PC-9 (cell line): Measurements from ENCODE around the gene GTF2IRD1. TPM values are rescaled to one million over a fixed set of nuclear protein-coding genes. Genes with fewer than 3 reads are reported as not detected.

Source experiments
- BruUV-seq: library from RNA; stranded (reverse); fragments of 400-500 nt; replicated peaks from 2 replicates; lab custom pipeline; 2021; lab: Mats Ljungman, UMichigan
- CTCF ChIA-PET: fragments of 300-600 bp; sonication (Branson Sonifier 250); formaldehyde crosslinking; loops from one replicate; lab custom pipeline; 2022; ENCODE audit warnings: antibody characterized with exemption; lab: Charles Lee
- POLR2A ChIA-PET: fragments of 300-600 bp; sonication (Branson Sonifier 250); formaldehyde crosslinking; loops from one replicate; lab custom pipeline; 2022; ENCODE audit warnings: antibody characterized with exemption; ENCODE audit not compliant: unreplicated experiment; lab: Charles Lee
- DNase-seq, 2 experiments: peaks; one replicate each; pipeline versions ENCODE4 v3.0.0 to v3.0.0-alpha.2; 2015 to 2022; ENCODE audit warnings: mixed read lengths in 1 of 2
- H2AFZ ChIP-seq: fragments of 200-600 bp; sonication (generic); 2 replicates; pipeline ENCODE4 v1.8.1; 2017; ENCODE audit warnings: antibody characterized with exemption
- H3F3A ChIP-seq: fragments of 200-600 bp; sonication (generic); 2 replicates; pipeline ENCODE4 v1.8.1; 2017; ENCODE audit warnings: antibody characterized with exemption, mild to moderate bottlenecking, low read depth; ENCODE audit not compliant: insufficient read depth
- H3K27ac ChIP-seq: fragments of 200-600 bp; sonication (generic); 2 replicates; pipeline ENCODE4 v1.6.1; 2016; ENCODE audit warnings: mixed run types
- H3K27me3 ChIP-seq: fragments of 200-600 bp; sonication (generic); 2 replicates; pipeline ENCODE4 v1.6.1; 2016; ENCODE audit warnings: low read depth, mixed run types; ENCODE audit not compliant: insufficient read depth
- H3K36me3 ChIP-seq: fragments of 200-600 bp; sonication (generic); 2 replicates; pipeline ENCODE4 v1.6.1; 2016; ENCODE audit warnings: low read depth, mixed run types
- H3K4me1 ChIP-seq: fragments of 200-600 bp; sonication (generic); replicated peaks from 2 replicates; pipeline ENCODE4 v1.6.1; 2016; ENCODE audit warnings: mixed run types; ENCODE audit not compliant: insufficient read depth
- H3K4me2 ChIP-seq: fragments of 200-600 bp; sonication (generic); 2 replicates; pipeline ENCODE4 v1.6.1; 2017; ENCODE audit warnings: mixed run types
- H3K4me3 ChIP-seq: fragments of 200-600 bp; sonication (generic); 2 replicates; pipeline ENCODE4 v1.6.1; 2016; ENCODE audit warnings: mixed run types
- H3K79me2 ChIP-seq: fragments of 200-600 bp; sonication (generic); 2 replicates; pipeline ENCODE4 v1.6.1; 2017; ENCODE audit warnings: low read depth, mixed run types
- H3K9me2 ChIP-seq: fragments of 200-600 bp; sonication (generic); 2 replicates; pipeline ENCODE4 v1.8.1; 2017; ENCODE audit warnings: mild to moderate bottlenecking; ENCODE audit not compliant: insufficient read depth
- H3K9me3 ChIP-seq: fragments of 200-600 bp; sonication (generic); 2 replicates; pipeline ENCODE4 v1.8.1; 2016; ENCODE audit warnings: low read depth; ENCODE audit not compliant: insufficient read depth
- H4K20me1 ChIP-seq: fragments of 200-600 bp; sonication (generic); 2 replicates; pipeline ENCODE4 v1.8.1; 2017; ENCODE audit not compliant: insufficient read depth
- EZH2 ChIP-seq: fragments of 200-600 bp; sonication (generic); IDR thresholded peaks from 2 replicates; pipeline ENCODE4 v1.8.0; 2017; ENCODE audit warnings: antibody characterized with exemption, low read depth
- intact Hi-C: fragments of 100-400 bp; cut with micrococcal nuclease; formaldehyde crosslinking; loops from one replicate; pipeline ENCODE4 v1.10.0; 2022; ENCODE audit not compliant: unreplicated experiment
- total RNA-seq: library from RNA; stranded (reverse); gene quantifications from 2 replicates; pipeline ENCODE4 v1.2.3, GENCODE V29; 2021
- TF ChIP-seq, protein P1 (sequence below): fragments of 200-600 bp; sonication (generic); conservative IDR thresholded peaks from 2 replicates; pipeline ENCODE4 v1.6.1; 2017; ENCODE audit warnings: mixed run types, antibody characterized with exemption, mild to moderate bottlenecking, moderate library complexity

Gene GTF2IRD1
- total RNA-seq, 1 experiment from 2014 or later, result 46.7 TPM

- H3K4me3 ChIP-seq, result no peak overlapping the region
- no peaks in the 10 kb centered on the region for H3K9me2 ChIP-seq
- H3K4me1 ChIP-seq, result peaks cover 42% of the 10 kb centered on the region
- no peaks in the 10 kb centered on the region for H3K36me3 ChIP-seq
- no peaks in the 10 kb centered on the region for H3K9me3 ChIP-seq
- ChIA-PET POLR2A (no interaction called here), CTCF (no interaction called here)
- no peak overlapping the region for H3K27ac ChIP-seq
- no TSS peak for BruUV-seq
- no peak overlapping the region for H2AFZ ChIP-seq
- no peaks in the 10 kb centered on the region for H3K79me2 ChIP-seq
- intact Hi-C loops, result loop anchor here (1.0 kb wide), 1 partner anchor 50 kb away; the partner anchor contains the start of gene GTF2I
- no peak for DNase-seq
- peaks cover 45% of the 10 kb centered on the region for H3F3A ChIP-seq
- TF ChIP-seq, protein P1, sequence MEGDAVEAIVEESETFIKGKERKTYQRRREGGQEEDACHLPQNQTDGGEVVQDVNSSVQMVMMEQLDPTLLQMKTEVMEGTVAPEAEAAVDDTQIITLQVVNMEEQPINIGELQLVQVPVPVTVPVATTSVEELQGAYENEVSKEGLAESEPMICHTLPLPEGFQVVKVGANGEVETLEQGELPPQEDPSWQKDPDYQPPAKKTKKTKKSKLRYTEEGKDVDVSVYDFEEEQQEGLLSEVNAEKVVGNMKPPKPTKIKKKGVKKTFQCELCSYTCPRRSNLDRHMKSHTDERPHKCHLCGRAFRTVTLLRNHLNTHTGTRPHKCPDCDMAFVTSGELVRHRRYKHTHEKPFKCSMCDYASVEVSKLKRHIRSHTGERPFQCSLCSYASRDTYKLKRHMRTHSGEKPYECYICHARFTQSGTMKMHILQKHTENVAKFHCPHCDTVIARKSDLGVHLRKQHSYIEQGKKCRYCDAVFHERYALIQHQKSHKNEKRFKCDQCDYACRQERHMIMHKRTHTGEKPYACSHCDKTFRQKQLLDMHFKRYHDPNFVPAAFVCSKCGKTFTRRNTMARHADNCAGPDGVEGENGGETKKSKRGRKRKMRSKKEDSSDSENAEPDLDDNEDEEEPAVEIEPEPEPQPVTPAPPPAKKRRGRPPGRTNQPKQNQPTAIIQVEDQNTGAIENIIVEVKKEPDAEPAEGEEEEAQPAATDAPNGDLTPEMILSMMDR, result no peak
- no peak for TF ChIP-seq EZH2
- peak overlapping the region; percentile 46 for H3K4me2 ChIP-seq
- no peaks in the 10 kb centered on the region for H3K27me3 ChIP-seq
- no peaks in the 10 kb centered on the region for H4K20me1 ChIP-seq
Measured at GRCh38 chr7:74606909-74607510, 153.3 kb downstream of the GTF2IRD1 start.

GRCh38 chr7:74612015-74612829 lies 158.5 kb downstream of the GTF2IRD1 start:
- Histone ChIP-seq H3K4me2 (peak overlapping the region; percentile 50), H4K20me1 (no peaks in the 10 kb centered on the region), H3F3A (peaks cover 34% of the 10 kb centered on the region), H2AFZ (no peak overlapping the region), H3K27me3 (no peaks in the 10 kb centered on the region), H3K36me3 (no peaks in the 10 kb centered on the region), H3K79me2 (no peaks in the 10 kb centered on the region), H3K9me2 (no peaks in the 10 kb centered on the region), H3K4me3 (no peak overlapping the region), H3K4me1 (peaks cover 32% of the 10 kb centered on the region), H3K9me3 (no peaks in the 10 kb centered on the region), H3K27ac (peak overlapping the region; percentile 63)
- ChIA-PET POLR2A (interaction anchor here (0.5 to 1.0 kb wide), 4 partner anchors 19 to 234 kb away, joined by 3 to 22 read pairs (median 4); no protein-coding TSS in a partner anchor), CTCF (interaction anchor here (1.0 kb wide), 2 partner anchors 13 to 45 kb away, joined by 3 to 15 read pairs; no protein-coding TSS in a partner anchor)
- TF ChIP-seq, protein P1, result no peak
- TF ChIP-seq EZH2, result no peak
- intact Hi-C loops, result loop anchor here (1.0 to 2.0 kb wide), 2 partner anchors 23 to 30 kb away; no protein-coding TSS in a partner anchor
- BruUV-seq, result no TSS peak
- DNase-seq, result peak; percentile 74 to 83

DNA sequence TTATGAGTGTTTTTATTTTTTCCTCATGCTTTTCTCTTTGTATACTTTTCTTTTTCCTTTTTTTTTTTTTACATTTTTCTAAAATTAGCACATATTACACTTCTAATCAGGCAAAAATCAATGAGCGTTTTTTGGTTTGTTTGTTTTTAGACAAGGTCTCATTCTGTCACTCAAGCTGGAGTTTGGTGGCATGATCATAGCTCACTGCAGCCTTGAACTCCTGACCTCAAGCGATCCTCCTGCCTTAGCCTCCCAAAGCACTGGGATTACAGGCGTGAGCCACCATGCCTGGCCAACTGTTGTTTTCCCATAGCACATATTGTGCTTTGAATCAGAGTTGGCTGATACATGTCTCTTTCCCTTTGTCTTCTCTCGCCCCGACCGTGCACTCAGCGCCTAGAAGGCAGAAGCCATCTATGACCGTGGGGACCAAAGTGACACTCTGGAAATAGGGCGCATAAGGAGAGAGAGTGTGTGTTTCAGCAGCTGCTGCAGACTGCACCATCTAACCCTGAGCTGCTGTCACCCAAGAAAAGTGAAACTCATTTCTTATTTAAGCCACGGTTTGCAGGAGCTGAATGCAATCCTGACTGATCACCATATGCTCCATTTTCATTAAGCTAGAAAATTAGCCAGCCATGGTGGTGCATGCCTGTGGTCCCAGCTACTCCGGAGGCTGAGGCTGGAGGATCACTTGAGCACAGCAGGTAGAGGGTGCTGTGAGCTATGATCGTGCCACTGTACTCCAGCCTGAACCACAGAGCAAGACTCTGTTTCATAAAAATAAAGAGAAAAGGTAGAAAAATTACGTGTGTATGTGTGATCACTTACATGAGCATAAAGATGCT lies 162.5 kb downstream of the GTF2IRD1 start:
- no peaks in the 10 kb centered on the region for H3K9me2 ChIP-seq
- peaks cover 19% of the 10 kb centered on the region for H3K4me1 ChIP-seq
- no peaks in the 10 kb centered on the region for H3K9me3 ChIP-seq
- H3F3A ChIP-seq, result peaks cover 16% of the 10 kb centered on the region
- H3K4me3 ChIP-seq, result no peak overlapping the region
- no peaks in the 10 kb centered on the region for H3K36me3 ChIP-seq
- H3K79me2 ChIP-seq, result no peaks in the 10 kb centered on the region
- no peak for TF ChIP-seq EZH2
- TF ChIP-seq, protein P1, result no peak
- no TSS peak for BruUV-seq
- ChIA-PET POLR2A (no interaction called here), CTCF (no interaction called here)
- intact Hi-C loops, result no loop called here
- H4K20me1 ChIP-seq, result no peaks in the 10 kb centered on the region
- H3K27me3 ChIP-seq, result no peaks in the 10 kb centered on the region
- no peak overlapping the region for H2AFZ ChIP-seq
- H3K4me2 ChIP-seq, result no peak overlapping the region
- DNase-seq, result no peak
- no peak overlapping the region for H3K27ac ChIP-seq
